Caco-2 (cell line): ENCODE measurements around the gene SHANK3. TPM values are rescaled to one million over a fixed set of nuclear protein-coding genes. Genes with fewer than 3 reads are reported as not detected.

Source experiments
- Bru-seq: library from RNA; stranded (reverse); fragments of 400-500 nt; gene quantifications from one replicate; lab custom pipeline; 2021; lab: Mats Ljungman, UMichigan
- BruChase-seq, 2 experiments: library from RNA; stranded (reverse); fragments of 400-500 nt; gene quantifications; one replicate each; lab custom pipeline; 2021; lab: Mats Ljungman, UMichigan
- BruUV-seq: library from RNA; stranded (reverse); fragments of 400-500 nt; replicated peaks from 2 replicates; lab custom pipeline; 2021; lab: Mats Ljungman, UMichigan
- CTCF ChIA-PET: fragments of 300-600 bp; sonication (Branson Sonifier 250); formaldehyde crosslinking; loops from one replicate; lab custom pipeline; 2022; ENCODE audit warnings: antibody characterized with exemption; lab: Charles Lee
- POLR2A ChIA-PET: fragments of 300-600 bp; sonication (Branson Sonifier 250); formaldehyde crosslinking; loops from one replicate; lab custom pipeline; 2022; ENCODE audit warnings: antibody characterized with exemption; lab: Charles Lee
- DNase-seq, 2 experiments: peaks; one replicate each; pipeline versions ENCODE4 v3.0.0 to v3.0.0-alpha.2; 2020 to 2022
- H3K27me3 ChIP-seq: replicated peaks from 2 replicates; pipeline ENCODE4 v1.6.0; 2011; ENCODE audit warnings: low read length; ENCODE audit not compliant: control insufficient read depth, insufficient read depth
- H3K36me3 ChIP-seq: 2 replicates; pipeline ENCODE4 v1.5.1; 2011; ENCODE audit warnings: low read length; ENCODE audit not compliant: control insufficient read depth, insufficient read depth
- H3K4me1 ChIP-seq: fragments of 250-450 bp; sonication (Bioruptor Pico); 2 replicates; pipeline ENCODE4 v1.5.1; 2020; ENCODE audit warnings: mild to moderate bottlenecking
- H3K4me3 ChIP-seq: 2 replicates; pipeline ENCODE4 v1.5.1; 2011; ENCODE audit warnings: low read depth, mild to moderate bottlenecking, control low read depth, low read length
- H3K9me3 ChIP-seq: fragments of 250-450 bp; sonication (Bioruptor Pico); 2 replicates; pipeline ENCODE4 v1.5.1; 2020; ENCODE audit warnings: mild to moderate bottlenecking, moderate library complexity
- H3K27ac Mint-ChIP-seq: one replicate; pipeline ENCODE4 v1.8.0; 2022; ENCODE audit warnings: mixed read lengths; ENCODE audit not compliant: unreplicated experiment
- H3K27me3 Mint-ChIP-seq: one replicate; pipeline ENCODE4 v1.8.0; 2022; ENCODE audit warnings: mixed read lengths; ENCODE audit not compliant: insufficient read depth, unreplicated experiment
- H3K36me3 Mint-ChIP-seq: one replicate; pipeline ENCODE4 v1.8.0; 2022; ENCODE audit warnings: mild to moderate bottlenecking, mixed read lengths; ENCODE audit not compliant: insufficient read depth, unreplicated experiment
- H3K4me1 Mint-ChIP-seq: one replicate; pipeline ENCODE4 v1.8.0; 2022; ENCODE audit warnings: low read depth, mixed read lengths; ENCODE audit not compliant: unreplicated experiment
- H3K4me3 Mint-ChIP-seq: one replicate; pipeline ENCODE4 v1.8.0; 2022; ENCODE audit warnings: mild to moderate bottlenecking, moderate library complexity, mixed read lengths; ENCODE audit not compliant: unreplicated experiment
- H3K9me3 Mint-ChIP-seq: one replicate; pipeline ENCODE4 v1.8.0; 2022; ENCODE audit warnings: mixed read lengths; ENCODE audit not compliant: unreplicated experiment
- CTCF ChIP-seq, 2 experiments: fragments of 200-600 bp in 1 of 2; IDR thresholded peaks; 1 replicate in 1 of 2; 2 replicates in 1 of 2; pipeline versions ENCODE4 v1.5.1 to v1.8.0; 2011 to 2022; ENCODE audit warnings: antibody characterized with exemption in 1 of 2, control low read depth in 1 of 2, inconsistent platforms in 1 of 2, low read depth in 1 of 2, low read length in 1 of 2, mild to moderate bottlenecking in 1 of 2, moderate library complexity in 1 of 2; ENCODE audit not compliant: insufficient read depth in 1 of 2, severe bottlenecking in 1 of 2, unreplicated experiment in 1 of 2
- intact Hi-C: fragments of 100-400 bp; cut with micrococcal nuclease; formaldehyde crosslinking; loops from one replicate; pipeline ENCODE4 v1.10.0; 2022; ENCODE audit not compliant: unreplicated experiment
- long read RNA-seq: library from polyadenylated mRNA; stranded (forward); transcript quantifications from one replicate; pipeline ENCODE4 v2.0.0, GENCODE V29; 2022
- total RNA-seq: library from RNA; stranded (reverse); gene quantifications from 2 replicates; pipeline ENCODE4 v1.2.3, GENCODE V29; 2022

SHANK3 gene
- total RNA-seq (4.3 and 4.5 TPM in 2 replicates), Bru-seq, nascent RNA (percentile 34 among the genes with signal in this experiment), BruChase-seq, experiment 1, labeled RNA remaining after a 2-hour chase (percentile 45 among the genes with signal in this experiment), BruChase-seq, experiment 2, labeled RNA remaining after a 6-hour chase (percentile 55 among the genes with signal in this experiment)
- long read RNA-seq, partial matches to known transcripts: 0 of 9 reads
- long read RNA-seq, other reads (novel, unspliced or antisense): 9 of 9 reads

- H3K4me3 Mint-ChIP-seq: peak within 1 kb of the TSS; percentile 60
- DNase-seq: no peak
- Histone ChIP-seq H3K4me1 (no peaks in the 10 kb centered on the region), H3K36me3 (no peaks in the 10 kb centered on the region), H3K9me3 (no peaks in the 10 kb centered on the region), H3K4me3 (no peak within 1 kb of the TSS), H3K27me3 (no peaks in the 10 kb centered on the region; the same call in 1 of the 2 replicates)
- no peaks in the 10 kb centered on the region for H3K9me3 Mint-ChIP-seq
- BruUV-seq: no TSS peak
- TF ChIP-seq CTCF (IDR thresholded peaks at IDR 0.05; ENCODE audit: insufficient read depth in 1 of 2, low read depth in 1 of 2, low read length in 1 of 2, severe bottlenecking in 1 of 2, unreplicated experiment in 1 of 2): no peak
- peaks cover 9% of the 10 kb centered on the region for H3K4me1 Mint-ChIP-seq
- ChIA-PET POLR2A (no interaction called here), CTCF (no interaction called here)
- intact Hi-C loops: no loop called here
- H3K27me3 Mint-ChIP-seq: peaks cover 12% of the 10 kb centered on the region
- H3K36me3 Mint-ChIP-seq: peaks cover 2% of the 10 kb centered on the region
- no peak within 1 kb of the TSS for H3K27ac Mint-ChIP-seq
Measured at GRCh38 chr22:50672471-50673230, at the start of gene SHANK3. Gene SHANK3, plus strand, starts transcription at chr22:50672823.

GRCh38 chr22:50624347-50625130 is 48.1 kb upstream of the SHANK3 start:
- H3K36me3 Mint-ChIP-seq: no peaks in the 10 kb centered on the region
- Histone ChIP-seq H3K4me1 (peaks cover 26% of the 10 kb centered on the region), H3K4me3 (no peak overlapping the region), H3K9me3 (no peaks in the 10 kb centered on the region), H3K36me3 (no peaks in the 10 kb centered on the region; the same call in 1 of the 2 replicates), H3K27me3 (no peaks in the 10 kb centered on the region)
- no peak for TF ChIP-seq CTCF (IDR thresholded peaks at IDR 0.05; ENCODE audit: insufficient read depth in 1 of 2, low read depth in 1 of 2, low read length in 1 of 2, severe bottlenecking in 1 of 2, unreplicated experiment in 1 of 2)
- H3K9me3 Mint-ChIP-seq: no peaks in the 10 kb centered on the region
- peaks cover 22% of the 10 kb centered on the region for H3K4me1 Mint-ChIP-seq
- CTCF ChIA-PET: interaction anchor here (0.7 kb wide), 1 partner anchor 36 kb away, joined by 9 read pairs; no protein-coding TSS in a partner anchor
- no peaks in the 10 kb centered on the region for H3K27me3 Mint-ChIP-seq
- BruUV-seq: no TSS peak
- intact Hi-C loops: loop anchor here (5.0 kb wide), 1 partner anchor 92 kb away; the partner anchor contains the start of gene TYMP
- POLR2A ChIA-PET: no interaction called here
- no peak overlapping the region for H3K4me3 Mint-ChIP-seq
- no peak overlapping the region for H3K27ac Mint-ChIP-seq
- no peak for DNase-seq

GRCh38 chr22:50625131-50625567 is 47.5 kb upstream of the SHANK3 start:
- H3K4me3 Mint-ChIP-seq: no peak overlapping the region
- Histone ChIP-seq H3K27me3 (no peaks in the 10 kb centered on the region), H3K4me3 (no peak overlapping the region), H3K36me3 (no peaks in the 10 kb centered on the region; the same call in 1 of the 2 replicates), H3K9me3 (no peaks in the 10 kb centered on the region), H3K4me1 (peaks cover 26% of the 10 kb centered on the region)
- BruUV-seq: no TSS peak
- no peaks in the 10 kb centered on the region for H3K36me3 Mint-ChIP-seq
- no peak for TF ChIP-seq CTCF (IDR thresholded peaks at IDR 0.05; ENCODE audit: insufficient read depth in 1 of 2, low read depth in 1 of 2, low read length in 1 of 2, severe bottlenecking in 1 of 2, unreplicated experiment in 1 of 2)
- intact Hi-C loops: no loop called here
- H3K4me1 Mint-ChIP-seq: peaks cover 22% of the 10 kb centered on the region
- H3K27ac Mint-ChIP-seq: no peak overlapping the region
- no peaks in the 10 kb centered on the region for H3K9me3 Mint-ChIP-seq
- POLR2A ChIA-PET: interaction anchor here (0.6 kb wide), 1 partner anchor 117 kb away, joined by 3 read pairs; the partner anchor contains the start of gene NCAPH2
- CTCF ChIA-PET: interaction anchor here (0.7 kb wide), 1 partner anchor 35 kb away, joined by 9 read pairs; no protein-coding TSS in a partner anchor
- no peaks in the 10 kb centered on the region for H3K27me3 Mint-ChIP-seq
- no peak for DNase-seq
